IPS DF 4.7 (cell line): ENCODE measurements around the gene NBEAL2.

Experiments
- DNase-seq: peaks from one replicate; pipeline ENCODE4 v3.0.0-alpha.2; 2013; ENCODE audit warnings: low spot score; ENCODE audit errors: extremely low read depth

The NBEAL2 gene, protein sequence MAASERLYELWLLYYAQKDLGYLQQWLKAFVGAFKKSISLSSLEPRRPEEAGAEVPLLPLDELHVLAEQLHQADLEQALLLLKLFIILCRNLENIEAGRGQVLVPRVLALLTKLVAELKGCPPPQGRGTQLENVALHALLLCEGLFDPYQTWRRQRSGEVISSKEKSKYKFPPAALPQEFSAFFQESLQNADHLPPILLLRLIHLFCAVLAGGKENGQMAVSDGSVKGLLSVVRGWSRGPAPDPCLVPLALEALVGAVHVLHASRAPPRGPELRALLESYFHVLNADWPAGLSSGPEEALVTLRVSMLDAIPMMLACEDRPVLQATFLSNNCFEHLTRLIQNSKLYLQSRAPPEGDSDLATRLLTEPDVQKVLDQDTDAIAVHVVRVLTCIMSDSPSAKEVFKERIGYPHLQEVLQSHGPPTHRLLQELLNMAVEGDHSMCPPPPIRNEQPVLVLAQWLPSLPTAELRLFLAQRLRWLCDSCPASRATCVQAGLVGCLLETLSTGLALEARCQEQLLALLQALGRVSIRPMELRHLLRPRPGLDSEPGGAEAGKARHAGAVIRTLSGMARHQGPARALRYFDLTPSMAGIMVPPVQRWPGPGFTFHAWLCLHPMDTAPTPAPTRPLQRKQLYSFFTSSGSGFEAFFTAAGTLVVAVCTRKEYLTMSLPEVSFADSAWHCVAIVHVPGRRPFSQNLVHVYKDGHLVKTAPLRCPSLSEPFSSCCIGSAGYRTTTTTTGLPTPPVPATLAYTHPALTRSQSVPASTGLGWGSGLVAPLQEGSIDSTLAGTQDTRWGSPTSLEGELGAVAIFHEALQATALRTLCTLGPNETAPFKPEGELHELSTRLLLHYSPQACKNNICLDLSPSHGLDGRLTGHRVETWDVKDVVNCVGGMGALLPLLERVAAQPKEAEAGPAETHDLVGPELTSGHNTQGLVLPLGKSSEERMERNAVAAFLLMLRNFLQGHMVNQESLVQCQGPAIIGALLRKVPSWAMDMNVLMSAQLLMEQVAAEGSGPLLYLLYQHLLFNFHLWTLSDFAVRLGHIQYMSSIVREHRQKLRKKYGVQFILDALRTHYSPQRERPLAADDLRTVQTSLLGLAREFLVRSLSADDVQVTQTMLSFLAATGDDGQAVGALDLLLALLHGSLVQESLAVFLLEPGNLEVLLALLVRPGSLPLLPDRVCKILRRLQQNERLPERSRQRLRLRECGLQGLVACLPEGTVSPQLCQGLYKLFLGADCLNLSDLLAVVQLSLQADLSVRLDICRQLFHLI (N-terminal part only)

DNA sequence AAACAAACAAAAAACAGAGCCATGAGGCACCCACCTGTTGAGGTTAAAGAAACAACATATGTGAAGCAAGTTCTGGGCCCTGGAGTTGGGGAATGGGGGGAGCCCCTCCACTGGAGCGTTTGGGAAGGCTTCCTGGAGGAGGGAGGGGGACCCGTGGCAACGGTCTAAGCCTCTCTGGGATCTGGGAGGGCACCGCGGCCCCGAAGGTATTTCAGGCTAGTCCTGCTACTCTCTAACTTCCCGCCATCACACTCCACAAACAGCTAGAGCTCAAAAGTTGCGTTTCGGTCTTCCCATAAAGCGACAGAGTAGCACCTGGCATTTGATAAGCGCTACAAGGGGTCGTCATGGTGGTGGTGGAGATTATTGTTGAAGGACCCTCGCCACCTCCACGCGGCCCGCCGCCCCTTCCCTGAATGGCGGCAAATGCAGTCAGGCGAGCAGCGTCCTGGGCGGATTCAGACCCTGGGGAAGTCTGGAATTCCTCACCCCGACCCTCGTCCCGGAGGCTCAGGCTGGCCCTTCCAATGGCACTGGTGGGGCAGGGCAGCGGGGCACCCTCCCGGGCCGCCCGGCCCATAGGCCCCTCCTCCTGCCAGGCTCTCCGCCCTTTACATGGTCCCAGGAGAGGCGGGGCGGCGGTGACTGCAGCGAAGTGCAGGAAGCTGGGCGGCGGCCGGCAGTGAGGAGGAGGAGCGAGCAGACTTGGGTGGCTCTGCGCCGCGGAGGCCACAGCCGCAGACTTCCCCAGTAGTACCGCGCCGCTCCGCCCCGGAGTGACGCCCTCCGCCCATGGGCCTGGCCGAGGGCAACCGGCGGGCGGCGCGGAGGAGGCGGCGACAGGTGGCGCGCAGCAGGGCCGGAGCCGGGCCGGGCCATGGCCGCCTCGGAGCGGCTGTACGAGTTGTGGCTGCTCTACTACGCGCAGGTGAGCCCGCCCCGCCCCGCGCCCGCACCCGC lies at the start of gene NBEAL2:
Gene NBEAL2 (plus strand): TSS at position 682 of the 960 bp plus-strand sequence. CDS start 196 bp downstream, at position 878.
- DNase-seq = no peak

DNA sequence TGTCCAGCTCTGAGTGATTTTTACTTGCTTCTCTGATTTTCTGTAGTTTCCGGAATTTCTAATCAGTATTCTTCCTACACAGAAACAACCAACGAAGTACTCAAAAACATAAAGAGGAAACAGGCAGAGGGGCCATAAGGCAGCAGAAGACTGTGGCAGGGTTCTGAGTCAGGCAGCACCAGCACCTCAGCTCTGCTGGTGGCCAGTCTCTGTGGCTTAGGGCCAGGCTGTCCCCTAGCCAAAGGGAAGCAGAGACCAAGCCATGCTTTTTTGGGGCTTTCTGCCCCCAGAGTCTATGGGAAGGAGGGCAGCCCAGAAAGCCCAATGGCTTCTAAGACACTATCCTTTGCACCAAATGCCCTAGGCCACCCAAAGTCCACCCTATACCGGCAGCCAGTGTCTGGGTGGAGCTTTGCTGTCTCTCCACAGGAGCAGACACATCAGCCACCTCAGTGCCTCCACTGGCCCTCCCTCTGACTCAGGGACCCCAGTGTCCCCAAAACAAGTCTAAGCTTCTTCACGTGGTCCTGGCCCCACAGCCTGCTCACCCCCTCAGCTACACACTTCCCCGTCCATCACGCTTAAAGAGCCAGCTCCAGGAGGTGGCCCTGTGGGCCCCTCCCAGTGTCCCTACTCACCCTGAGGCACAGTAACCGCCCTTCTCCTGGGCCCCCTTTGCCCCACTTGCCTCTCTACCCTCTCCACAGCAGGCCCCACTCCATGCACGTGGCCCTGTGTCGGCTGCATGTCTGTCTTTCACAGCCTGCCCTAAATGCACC lies 49.1 kb upstream of the NBEAL2 start:
- no peak for DNase-seq

DNA sequence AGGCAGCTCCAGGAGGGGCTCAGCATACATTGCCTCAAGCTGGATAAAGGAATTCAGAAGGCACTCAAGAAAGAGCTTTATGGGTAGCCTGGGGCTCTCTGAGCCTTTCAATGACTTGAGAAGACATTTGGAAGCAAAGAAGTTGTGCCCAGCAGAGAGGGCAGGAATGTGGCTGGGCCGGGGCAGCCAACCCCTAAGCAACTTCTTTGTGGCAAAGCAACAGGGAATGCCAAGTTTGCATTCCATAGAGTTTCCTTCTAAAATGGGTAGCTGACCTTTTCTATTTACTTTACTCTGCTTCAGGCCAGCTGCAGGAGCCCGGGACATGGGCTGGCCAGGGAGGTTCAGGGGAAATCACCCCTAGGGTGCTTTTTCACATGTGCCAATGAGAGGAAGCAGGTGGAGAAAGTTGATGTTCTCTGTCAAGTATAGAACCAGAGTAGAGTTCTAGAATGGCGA lies 48.5 kb upstream of the NBEAL2 start:
- DNase-seq = no peak

GRCh38 chr3:46931631-46932331 lies 47.7 kb upstream of the NBEAL2 start:
- no peak for DNase-seq

- DNase-seq = no peak
Observed at GRCh38 chr3:46932455-46933225, 46.8 kb upstream of the NBEAL2 start.

- DNase-seq = no peak
Observed at GRCh38 chr3:46933261-46933660, 46.2 kb upstream of the NBEAL2 start.

- no peak for DNase-seq
Observed at GRCh38 chr3:46934072-46934471, 45.4 kb upstream of the NBEAL2 start.

GRCh38 chr3:46934498-46935167 lies 44.8 kb upstream of the NBEAL2 start:
- no peak for DNase-seq

DNA sequence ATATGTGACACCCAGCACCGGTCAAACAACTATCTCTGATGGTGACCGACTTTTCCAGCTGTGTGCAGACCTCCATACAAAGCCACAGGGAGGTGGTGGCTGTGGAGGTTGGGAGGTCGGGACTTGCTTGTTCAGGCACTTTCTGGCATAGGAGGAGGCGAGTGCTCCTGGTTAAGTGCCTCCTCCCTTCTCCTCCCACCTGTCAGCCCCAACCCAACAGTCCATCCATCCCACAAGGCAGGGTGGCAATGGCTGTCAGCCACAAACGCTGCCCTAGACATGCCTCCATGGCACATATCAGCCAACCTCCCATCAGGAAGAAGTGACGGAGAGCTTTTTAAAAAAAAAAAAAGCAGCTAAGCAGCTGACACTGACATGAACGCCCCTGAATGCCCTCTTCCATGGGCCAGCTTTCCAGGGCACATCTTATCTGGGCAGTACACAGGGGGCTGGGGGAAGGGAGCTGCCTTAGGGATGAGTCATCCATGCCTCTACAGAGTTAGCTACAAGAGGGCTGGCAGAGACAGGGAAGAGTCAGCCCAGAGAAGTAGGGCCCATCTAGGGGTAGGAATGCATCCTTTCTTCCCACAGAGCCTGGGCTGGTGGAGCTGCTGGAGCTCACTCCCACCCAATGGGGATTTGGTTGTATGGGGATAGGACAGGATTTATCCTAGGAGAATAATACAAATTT lies 44.2 kb upstream of the NBEAL2 start:
- peak; percentile 83 for DNase-seq

- no peak for DNase-seq
Observed at GRCh38 chr3:46935989-46936558, 43.4 kb upstream of the NBEAL2 start.

GRCh38 chr3:46936733-46937250 lies 42.7 kb upstream of the NBEAL2 start:
- no peak for DNase-seq

GRCh38 chr3:46938118-46938517 lies 41.3 kb upstream of the NBEAL2 start:
- no peak for DNase-seq

DNA sequence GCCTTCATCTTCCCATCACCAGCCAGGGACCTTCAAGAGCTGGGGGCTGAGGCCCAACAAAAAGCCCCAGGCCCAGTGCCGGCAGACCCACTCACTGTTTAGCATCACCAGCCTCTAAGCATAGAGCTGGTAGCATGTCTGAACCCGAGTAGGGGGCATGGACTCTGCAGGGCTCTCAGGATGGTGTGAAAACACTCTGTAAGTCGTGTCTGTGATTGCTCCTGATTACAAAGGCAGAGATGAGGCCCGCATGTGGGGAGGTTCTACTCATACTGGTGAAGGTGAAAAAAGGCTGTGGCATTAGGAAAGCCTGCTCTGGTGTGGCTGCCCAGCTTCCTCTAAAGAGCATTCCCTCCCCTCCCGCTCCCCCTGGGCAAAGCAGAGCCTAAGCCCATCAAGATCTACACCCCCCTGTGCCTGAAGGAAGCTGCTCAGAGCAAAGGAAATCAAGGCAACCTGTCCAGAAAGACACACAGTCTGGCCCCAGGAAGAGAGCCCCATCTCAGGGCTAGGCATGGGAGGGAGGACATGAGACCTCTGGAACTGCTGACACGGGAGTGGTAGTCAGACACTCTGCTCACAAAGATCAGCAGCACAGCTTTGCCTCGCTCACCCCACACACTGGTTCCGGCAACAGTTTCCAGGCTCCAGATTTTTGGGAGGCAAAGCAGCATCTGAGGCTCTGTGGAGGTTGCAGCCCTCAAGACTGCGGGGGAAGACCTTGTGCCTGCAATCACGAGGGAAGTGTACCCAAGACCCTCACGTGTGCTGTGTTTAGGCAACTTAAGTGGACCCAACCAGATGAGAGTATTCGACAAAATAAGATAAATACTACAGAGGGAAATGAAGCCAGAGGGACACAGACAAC lies 39.7 kb upstream of the NBEAL2 start:
- no peak for DNase-seq

GRCh38 chr3:46942076-46942475 lies 37.4 kb upstream of the NBEAL2 start:
- no peak for DNase-seq

GRCh38 chr3:46942481-46943236 lies 36.8 kb upstream of the NBEAL2 start:
- DNase-seq = no peak
